Spleen (tissue), 11 donors: ENCODE measurements around the gene TOX3. TPM values are rescaled to one million over a fixed set of nuclear protein-coding genes. Genes with fewer than 3 reads are reported as not detected.

Experiments
- DNase-seq: peaks from one replicate; pipeline ENCODE4 v3.0.0-alpha.2; 2020
- H3K27ac ChIP-seq, 8 donors: fragments of 200-600 bp; sonication (generic) in 7 of 8; 1 replicate in 4 of 8; 2 replicates in 4 of 8; pipeline versions ENCODE4 v1.5.0 to v1.8.0; 2016 to 2021; ENCODE audit warnings: inconsistent platforms in 4 of 8, mild to moderate bottlenecking in 4 of 8, moderate library complexity in 1 of 8
- H3K27me3 ChIP-seq, 7 donors: fragments of 200-600 bp; sonication (generic) in 6 of 7; replicated peaks in 1 of 7; 1 replicate in 4 of 7; 2 replicates in 3 of 7; pipeline versions ENCODE4 v1.5.0 to v1.8.0; 2016 to 2021; ENCODE audit warnings: inconsistent platforms in 3 of 7, mild to moderate bottlenecking in 1 of 7
- H3K36me3 ChIP-seq, 6 donors: fragments of 200-600 bp; sonication (generic) in 5 of 6; 1 replicate in 4 of 6; 2 replicates in 2 of 6; pipeline versions ENCODE4 v1.5.0 to v1.8.0; 2016 to 2021; ENCODE audit warnings: inconsistent platforms in 2 of 6
- H3K4me1 ChIP-seq, 6 donors: fragments of 200-600 bp; sonication (generic) in 5 of 6; 1 replicate in 3 of 6; 2 replicates in 3 of 6; pipeline versions ENCODE4 v1.5.0 to v1.8.0; 2016 to 2021; ENCODE audit warnings: inconsistent platforms in 3 of 6
- H3K4me3 ChIP-seq, 8 donors: fragments of 200-600 bp; sonication (generic) in 7 of 8; 1 replicate in 4 of 8; 2 replicates in 4 of 8; pipeline versions ENCODE4 v1.5.0 to v1.8.0; 2016 to 2021; ENCODE audit warnings: inconsistent platforms in 4 of 8, mild to moderate bottlenecking in 4 of 8, moderate library complexity in 2 of 8
- H3K9me3 ChIP-seq, 8 donors: fragments of 200-600 bp; sonication (generic) in 7 of 8; 1 replicate in 4 of 8; 2 replicates in 4 of 8; pipeline versions ENCODE4 v1.5.0 to v1.8.0; 2016 to 2021; ENCODE audit warnings: inconsistent platforms in 4 of 8
- CTCF ChIP-seq, 11 experiments: fragments of 200-600 bp in 7 of 11; fragments of 450-650 bp in 4 of 11; sonication (generic) in 4 of 11; IDR thresholded peaks in 8 of 11; conservative IDR thresholded peaks in 3 of 11; 1 replicate in 7 of 11; 2 replicates in 4 of 11; pipeline versions ENCODE4 v1.4.0 to v1.8.0; 2016 to 2021; ENCODE audit warnings: antibody characterized with exemption in 11 of 11, inconsistent platforms in 4 of 11, mild to moderate bottlenecking in 1 of 11
- POLR2A ChIP-seq, 3 donors: fragments of 450-650 bp; IDR thresholded peaks; one replicate each; pipeline ENCODE4 v1.5.1; 2017; ENCODE audit warnings: antibody characterized with exemption in 3 of 3, mild to moderate bottlenecking in 1 of 3
- POLR2AphosphoS5 ChIP-seq, 3 donors: sonication (generic); formaldehyde crosslinking; IDR thresholded peaks; one replicate each; pipeline ENCODE4 v1.5.1; 2017; ENCODE audit warnings: antibody characterized with exemption in 3 of 3
- WGBS, 5 donors: extraction: QIAGEN DNeasy Blood & Tissue Kit in 3 of 5; methylation state at CpG; one replicate each; pipeline versions ENCODE4 v1.1.5 to v1.1.7; 2013 to 2018; 5-methylcytosine and 5-hydroxymethylcytosine counted together
- intact Hi-C: fragments of 100-400 bp; cut with DNase I; formaldehyde crosslinking; loops from one replicate; pipeline ENCODE4 v1.15.0; 2023; ENCODE audit warnings: low total_unique reads
- polyA plus RNA-seq, 3 donors: library from polyadenylated mRNA; stranded (reverse); fragments of 200-250 nt; gene quantifications; one replicate each; pipeline ENCODE4 v1.2.1, GENCODE V29; 2013
- total RNA-seq, 7 donors: library from RNA; depleted of rRNA in 3 of 7; stranded (reverse); fragments of >200 nt in 3 of 7; fragmentation: NEBNext Ultra II Directional in 4 of 7; extraction: Animal tissue kit (Norgen Biotek cat#: 25700) in 4 of 7; gene quantifications; one replicate each; pipeline versions ENCODE4 v1.1.0 to v1.2.1, GENCODE V29; 2016 to 2021
- donor health status: healthy with polysubstance abuse.
- donor health status: DM: no; HTN: no; CAD: no; lungs with moderate emphysema.
- donor health status: DM: no; HTN: no; CAD: no.
- donor health status: Bipolar disorder and iron deficiency.
- donor health status: healthy.
- donor health status: DM: no; HTN: no; CAD: no.
- donor health status: DM: yes; HTN: yes; CAD: no.

The TOX3 gene
- total and polyA plus RNA-seq, 10 donors, result 0.03 to 0.11 TPM; not detected in 8

- no peaks in the 10 kb centered on the region for H3K36me3 ChIP-seq
- no peak overlapping the region for H3K27ac ChIP-seq
- no peaks in the 10 kb centered on the region for H3K27me3 ChIP-seq
- no peak for DNase-seq
- intact Hi-C loops, result no loop called here
- H3K4me1 ChIP-seq, result no peaks in the 10 kb centered on the region
- 43 to 64% (median 57%) methylated on average over 1 of the region's 1 CpG for WGBS, 5 donors
- no peak for TF ChIP-seq POLR2AphosphoS5 (IDR thresholded peaks at IDR 0.05)
- no peaks in the 10 kb centered on the region for H3K9me3 ChIP-seq
- H3K4me3 ChIP-seq, result no peak overlapping the region
Measured at GRCh38 chr16:52487849-52488457, 59.0 kb downstream of the TOX3 start.

- WGBS, 5 donors, result 62 to 80% (median 70%) methylated on average over 3 of the region's 3 CpGs
- H3K9me3 ChIP-seq, result no peaks in the 10 kb centered on the region
- no peak overlapping the region for H3K27ac ChIP-seq
- H3K4me1 ChIP-seq, result no peaks in the 10 kb centered on the region
- no peak for DNase-seq
- TF ChIP-seq CTCF (IDR thresholded peaks at IDR 0.05 in 8 of 11, conservative IDR thresholded peaks at IDR 0.05 in 3 of 11), result no peak
- no peak for TF ChIP-seq POLR2A (IDR thresholded peaks at IDR 0.05)
- no peaks in the 10 kb centered on the region for H3K36me3 ChIP-seq
- intact Hi-C loops, result no loop called here
- no peaks in the 10 kb centered on the region for H3K27me3 ChIP-seq
- H3K4me3 ChIP-seq, result no peak overlapping the region
Measured at GRCh38 chr16:52480237-52480636, 66.7 kb downstream of the TOX3 start.

DNA sequence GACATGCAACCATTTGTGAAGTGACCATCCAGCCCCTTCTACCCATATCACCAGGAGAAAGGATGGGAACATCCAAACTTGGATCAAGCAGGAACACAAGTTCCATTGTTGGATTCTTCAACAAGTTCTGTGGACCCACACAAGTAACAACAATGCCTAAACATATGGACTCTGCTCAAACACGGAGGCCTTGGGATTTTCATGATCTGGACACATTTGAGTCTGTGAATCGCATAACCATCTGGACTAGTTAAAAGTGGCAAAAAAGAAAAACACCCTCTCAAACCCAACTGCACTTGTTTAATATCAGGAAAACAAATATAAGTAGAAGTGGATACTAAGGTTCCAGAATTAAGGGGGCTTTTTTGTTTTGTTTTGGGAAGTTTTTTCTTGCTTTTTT is 70.8 kb downstream of the TOX3 start:
- Histone ChIP-seq H3K4me1 (no peaks in the 10 kb centered on the region), H3K36me3 (no peaks in the 10 kb centered on the region), H3K4me3 (no peak overlapping the region), H3K27ac (no peak overlapping the region), H3K9me3 (peaks cover 0 to 7% (median 0%) of the 10 kb centered on the region in 8 donors), H3K27me3 (no peaks in the 10 kb centered on the region)
- WGBS, 5 donors, result 76 to 88% (median 78%) methylated on average over 2 of the region's 2 CpGs
- intact Hi-C loops, result no loop called here
- no peak for TF ChIP-seq POLR2AphosphoS5 (IDR thresholded peaks at IDR 0.05)
- no peak for TF ChIP-seq CTCF (IDR thresholded peaks at IDR 0.05 in 8 of 11, conservative IDR thresholded peaks at IDR 0.05 in 3 of 11)
- TF ChIP-seq POLR2A (IDR thresholded peaks at IDR 0.05), result no peak
- no peak for DNase-seq

DNA sequence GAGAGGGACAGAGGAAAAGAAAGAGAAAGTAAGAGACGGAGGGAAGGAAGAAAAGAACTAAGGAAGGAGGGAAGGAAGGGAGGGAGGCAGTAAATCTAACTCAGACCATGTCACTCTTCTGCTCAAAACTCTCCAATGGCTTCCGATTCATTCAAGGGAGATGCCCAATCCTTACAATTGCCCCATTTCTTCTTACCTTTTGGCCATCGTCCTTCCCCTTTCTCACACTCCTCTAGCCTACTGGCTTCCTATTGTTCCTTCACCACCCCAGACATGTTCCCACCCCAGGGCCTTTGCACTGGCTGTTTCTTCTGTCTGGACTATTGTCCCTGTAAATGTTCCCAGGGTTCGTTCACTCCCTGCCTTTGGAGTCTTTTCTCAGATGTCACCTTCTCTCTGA is 72.3 kb downstream of the TOX3 start:
- no peaks in the 10 kb centered on the region for H3K4me1 ChIP-seq
- H3K27ac ChIP-seq, result no peak overlapping the region
- intact Hi-C loops, result no loop called here
- 65 to 91% (median 77%) methylated on average over 4 of the region's 4 CpGs for WGBS, 5 donors
- no peak overlapping the region for H3K4me3 ChIP-seq
- no peaks in the 10 kb centered on the region for H3K27me3 ChIP-seq
- H3K9me3 ChIP-seq, result peaks cover 0 to 7% (median 0%) of the 10 kb centered on the region in 8 donors
- TF ChIP-seq POLR2AphosphoS5 (IDR thresholded peaks at IDR 0.05) (no peak), POLR2A (IDR thresholded peaks at IDR 0.05) (no peak), CTCF (IDR thresholded peaks at IDR 0.05 in 8 of 11, conservative IDR thresholded peaks at IDR 0.05 in 3 of 11) (no peak)
- no peak for DNase-seq
- no peaks in the 10 kb centered on the region for H3K36me3 ChIP-seq

GRCh38 chr16:52473096-52473495 is 73.8 kb downstream of the TOX3 start:
- no peak overlapping the region for H3K27ac ChIP-seq
- 82 to 90% (median 87%) methylated on average over 5 of the region's 5 CpGs for WGBS, 5 donors
- no peak for DNase-seq
- H3K4me1 ChIP-seq, result no peaks in the 10 kb centered on the region
- H3K9me3 ChIP-seq, result peaks cover 0 to 7% (median 0%) of the 10 kb centered on the region in 8 donors
- intact Hi-C loops, result no loop called here
- H3K36me3 ChIP-seq, result no peaks in the 10 kb centered on the region
- TF ChIP-seq POLR2AphosphoS5 (IDR thresholded peaks at IDR 0.05), result no peak
- TF ChIP-seq POLR2A (IDR thresholded peaks at IDR 0.05), result no peak
- no peak for TF ChIP-seq CTCF (IDR thresholded peaks at IDR 0.05 in 8 of 11, conservative IDR thresholded peaks at IDR 0.05 in 3 of 11)
- H3K27me3 ChIP-seq, result no peaks in the 10 kb centered on the region
- H3K4me3 ChIP-seq, result no peak overlapping the region
